HPDE6-E6E7 (cell line): ENCODE data around the gene HDAC4.

Source experiments
- DNase-seq: peaks from one replicate; pipeline ENCODE4 v3.0.0; 2011; ENCODE audit warnings: missing footprints; ENCODE audit errors: extremely low spot score

Gene HDAC4

GRCh38 chr2:239167766-239168444 is 232.9 kb downstream of the HDAC4 start:
- no peak for DNase-seq

GRCh38 chr2:239167011-239167673 is 233.7 kb downstream of the HDAC4 start:
- no peak for DNase-seq

- no peak for DNase-seq
Observed at GRCh38 chr2:239166201-239166834, 234.5 kb downstream of the HDAC4 start.

GRCh38 chr2:239165206-239165831 is 235.5 kb downstream of the HDAC4 start:
- DNase-seq: no peak

- DNase-seq: no peak
Observed at GRCh38 chr2:239164335-239164871, 236.4 kb downstream of the HDAC4 start.

- no peak for DNase-seq
Observed at GRCh38 chr2:239163688-239164334, 237.0 kb downstream of the HDAC4 start.

- no peak for DNase-seq
Observed at GRCh38 chr2:239162976-239163687, 237.7 kb downstream of the HDAC4 start.

GRCh38 chr2:239162141-239162821 is 238.5 kb downstream of the HDAC4 start:
- no peak for DNase-seq

GRCh38 chr2:239161711-239162140 is 239.1 kb downstream of the HDAC4 start:
- DNase-seq: no peak

GRCh38 chr2:239160226-239161143 is 240.3 kb downstream of the HDAC4 start:
- DNase-seq: no peak

- DNase-seq: no peak
Observed at GRCh38 chr2:239159476-239159911, 241.3 kb downstream of the HDAC4 start.

GRCh38 chr2:239158641-239159475 is 242.0 kb downstream of the HDAC4 start:
- no peak for DNase-seq

GRCh38 chr2:239157771-239158170 is 243.0 kb downstream of the HDAC4 start:
- peak; percentile 40 for DNase-seq

- DNase-seq: no peak
Observed at GRCh38 chr2:239157269-239157668, 243.6 kb downstream of the HDAC4 start.

GRCh38 chr2:239156516-239157265 is 244.1 kb downstream of the HDAC4 start:
- no peak for DNase-seq

- DNase-seq: no peak
Observed at GRCh38 chr2:239155806-239156480, 244.9 kb downstream of the HDAC4 start.
